K562 (cell line): ENCODE data around the gene VSIG10L2. TPM values are rescaled to one million over a fixed set of nuclear protein-coding genes. Genes with fewer than 3 reads are reported as not detected.

Experiments
- ATAC-seq: fragments of 200-7000 bp; cut with Tn5 transposase; 3 replicates; pipeline ENCODE4 v1.9.1; 2020; ENCODE audit warnings: moderate library complexity
- BruUV-seq: library from RNA; stranded (reverse); fragments of 400-500 nt; replicated peaks from 2 replicates; lab custom pipeline; 2021; lab: Mats Ljungman, UMichigan
- CTCF ChIA-PET: fragments of 300-600 bp; formaldehyde crosslinking; extraction: SDS; loops from one replicate; lab custom pipeline; 2021; ENCODE audit warnings: low intra/inter-chr PET ratio; lab: Yijun Ruan, JAX
- POLR2A ChIA-PET: fragments of 300-600, 350-650 bp; sonication (Branson Sonifier 250); formaldehyde crosslinking; extraction: SDS; loops from one replicate; lab custom pipeline; 2021; ENCODE audit warnings: antibody characterized with exemption, inconsistent platforms; lab: Yijun Ruan, JAX
- DNase-seq, 4 experiments: peaks; one replicate each; pipeline versions ENCODE4 v3.0.0 to v3.0.0-alpha.2; 2011 to 2018; ENCODE audit warnings: low spot score in 3 of 4, mixed read lengths in 3 of 4; ENCODE audit errors: extremely low read depth in 1 of 4
- FAIRE-seq: peaks from 2 replicates; lab custom pipeline; 2011; peaks lifted over from hg19 to GRCh38; lab: Jason Lieb, UNC
- H2AFZ ChIP-seq: 2 replicates; pipeline ENCODE4 v1.6.0; 2011; ENCODE audit warnings: low read depth, low read length, control low read depth, inconsistent platforms
- H3K27ac ChIP-seq: fragments of 200-600 bp; 3 replicates; pipeline ENCODE4 v1.8.0; 2011; ENCODE audit warnings: low read depth, mild to moderate bottlenecking, control low read depth, inconsistent platforms, low read length, moderate library complexity, mixed read lengths; ENCODE audit errors: extremely low read depth
- H3K27me3 ChIP-seq, 2 experiments: fragments of 300-600 bp in 1 of 2; 2 replicates in 1 of 2; 3 replicates in 1 of 2; pipeline versions ENCODE4 v1.6.0 to v1.8.0; 2011; ENCODE audit warnings: inconsistent platforms in 2 of 2, low read length in 2 of 2, mild to moderate bottlenecking in 1 of 2, mixed read lengths in 1 of 2, moderate library complexity in 1 of 2; ENCODE audit not compliant: control insufficient read depth in 2 of 2, insufficient read depth in 2 of 2
- H3K36me3 ChIP-seq: fragments of 300-600 bp; 3 replicates; pipeline ENCODE4 v1.8.0; 2011; ENCODE audit warnings: mild to moderate bottlenecking, low read length, inconsistent platforms; ENCODE audit not compliant: control insufficient read depth, insufficient read depth
- H3K4me1 ChIP-seq, 2 experiments: fragments of 200-600 bp in 1 of 2; replicated peaks in 1 of 2; 2 replicates in 1 of 2; 3 replicates in 1 of 2; pipeline versions ENCODE4 v1.5.1 to v1.8.0; 2011; ENCODE audit warnings: inconsistent platforms in 2 of 2, low read length in 2 of 2, mild to moderate bottlenecking in 1 of 2, mixed read lengths in 1 of 2, moderate library complexity in 1 of 2; ENCODE audit not compliant: control insufficient read depth in 2 of 2, insufficient read depth in 2 of 2
- H3K4me2 ChIP-seq: 2 replicates; pipeline ENCODE4 v1.6.1; 2011; ENCODE audit warnings: low read length, control low read depth, inconsistent platforms, mixed read lengths; ENCODE audit not compliant: insufficient read depth
- H3K4me3 ChIP-seq: fragments of 200-600 bp; sonication (generic), shearing (Covaris generic); 2 replicates; pipeline ENCODE4 v1.5.1; 2016; ENCODE audit warnings: control low read depth, inconsistent platforms
- H3K79me2 ChIP-seq: fragments of 200-600 bp; 3 replicates; pipeline ENCODE4 v1.8.0; 2011; ENCODE audit warnings: low read length, inconsistent platforms; ENCODE audit not compliant: control insufficient read depth, insufficient read depth
- H3K9ac ChIP-seq, 2 experiments: 2 replicates each; pipeline versions ENCODE4 v1.6.0 to v1.6.1; 2011; ENCODE audit warnings: low read depth in 2 of 2, low read length in 2 of 2, control low read depth in 1 of 2, inconsistent platforms in 1 of 2, mild to moderate bottlenecking in 1 of 2, mixed read lengths in 1 of 2; ENCODE audit not compliant: insufficient read depth in 1 of 2
- H3K9me1 ChIP-seq: one replicate; pipeline ENCODE4 v1.6.0; 2011; ENCODE audit warnings: inconsistent platforms, mild to moderate bottlenecking, low read length, moderate library complexity; ENCODE audit not compliant: control insufficient read depth, insufficient read depth
- H3K9me3 ChIP-seq: replicated peaks from 2 replicates; pipeline ENCODE4 v1.5.1; 2011; ENCODE audit warnings: low read depth, low read length, inconsistent platforms; ENCODE audit not compliant: control insufficient read depth, insufficient read depth
- H4K20me1 ChIP-seq: replicated peaks from 2 replicates; pipeline ENCODE4 v1.6.1; 2011; ENCODE audit warnings: low read length, inconsistent platforms, mixed read lengths; ENCODE audit not compliant: control insufficient read depth, insufficient read depth
- CBX1 ChIP-seq: sonication (generic); IDR thresholded peaks from 2 replicates; pipeline ENCODE4 v1.6.1; 2016; ENCODE audit warnings: antibody characterized with exemption, low read depth, mild to moderate bottlenecking
- CREB1 ChIP-seq, 2 experiments: sonication (generic) in 1 of 2; formaldehyde crosslinking in 1 of 2; IDR thresholded peaks; 2 replicates each; pipeline versions ENCODE4 v1.6.1 to v1.8.0; 2012 to 2022; ENCODE audit warnings: inconsistent platforms in 1 of 2, mild to moderate bottlenecking in 1 of 2, missing genetic modification reagents in 1 of 2, moderate library complexity in 1 of 2
- FOXJ2 ChIP-seq: fragments of 200-800 bp; sonication (Bioruptor generic); IDR thresholded peaks from 2 replicates; pipeline ENCODE4 v1.6.1; 2016; ENCODE audit warnings: missing genetic modification characterization, missing compliant biosample characterization
- KAT2B ChIP-seq: IDR thresholded peaks from one replicate; pipeline ENCODE4 v1.6.1; 2012; ENCODE audit warnings: low read depth, mild to moderate bottlenecking, control low read depth, inconsistent platforms, low read length, moderate library complexity
- KLF13 ChIP-seq: fragments of 450-650 bp; IDR thresholded peaks from 2 replicates; pipeline ENCODE4 v1.6.1; 2016; ENCODE audit warnings: missing genetic modification characterization, low read depth, mild to moderate bottlenecking, missing compliant biosample characterization, moderate library complexity, borderline replicate concordance
- TCF3 ChIP-seq: sonication (generic); formaldehyde crosslinking; IDR thresholded peaks from 2 replicates; pipeline ENCODE4 v1.4.0; 2020; ENCODE audit warnings: mild to moderate bottlenecking, missing genetic modification reagents
- ZBTB33 ChIP-seq: sonication (generic); formaldehyde crosslinking; IDR thresholded peaks from 2 replicates; pipeline ENCODE4 v1.8.1; 2023; ENCODE audit warnings: mild to moderate bottlenecking, missing genetic modification reagents
- WGBS: fragments of 100-300 bp; shearing (Covaris generic); methylation state at CpG from one replicate; pipeline ENCODE4 v1.1.6; 2016; ENCODE audit warnings: low coverage, mixed read lengths; ENCODE audit not compliant: insufficient coverage; ENCODE audit errors: missing lambda C conversion rate; 5-methylcytosine and 5-hydroxymethylcytosine counted together
- in situ Hi-C: fragments of 300-500 bp; cut with MboI; formaldehyde crosslinking; loops from 4 replicates; pipeline ENCODE4 v1.15.0; 2018; ENCODE audit warnings: inconsistent platforms, mixed read lengths
- intact Hi-C: fragments of 100-400 bp; cut with micrococcal nuclease; formaldehyde crosslinking; loops from 2 replicates; pipeline ENCODE4 v1.14.2; 2022
- polyA plus RNA-seq, 8 experiments: library from polyadenylated mRNA; depleted of rRNA in 4 of 8; stranded (reverse) in 5 of 8; unstranded in 3 of 8; fragments of >200 nt; fragmentation: Nextera tagmentation in 2 of 8; fragmentation: Illumina TruSeq in 1 of 8; extraction: Ambion mirVana in 2 of 8; extraction: Trizol in 1 of 8; gene quantifications; 2 replicates each; pipeline versions ENCODE4 v1.2.1 to v1.2.3, GENCODE V29; 2011 to 2014; ENCODE audit warnings: inconsistent platforms in 1 of 8, missing spikeins in 1 of 8
- total RNA-seq, 7 experiments: library from RNA; depleted of rRNA in 6 of 7; stranded (reverse); fragments of >200 nt in 6 of 7; fragmentation: Illumina TruSeq in 2 of 7; extraction: Trizol in 2 of 7; gene quantifications; 2 replicates each; pipeline versions ENCODE4 v1.2.1 to v1.2.3, GENCODE V29; 2011 to 2021; ENCODE audit warnings: low replicate concordance in 1 of 7

The VSIG10L2 gene
- total and polyA plus RNA-seq, 9 of the 15 experiments (the other 6 are each of a cell fraction or from before 2014, with no cell fraction given), result not detected

DNA sequence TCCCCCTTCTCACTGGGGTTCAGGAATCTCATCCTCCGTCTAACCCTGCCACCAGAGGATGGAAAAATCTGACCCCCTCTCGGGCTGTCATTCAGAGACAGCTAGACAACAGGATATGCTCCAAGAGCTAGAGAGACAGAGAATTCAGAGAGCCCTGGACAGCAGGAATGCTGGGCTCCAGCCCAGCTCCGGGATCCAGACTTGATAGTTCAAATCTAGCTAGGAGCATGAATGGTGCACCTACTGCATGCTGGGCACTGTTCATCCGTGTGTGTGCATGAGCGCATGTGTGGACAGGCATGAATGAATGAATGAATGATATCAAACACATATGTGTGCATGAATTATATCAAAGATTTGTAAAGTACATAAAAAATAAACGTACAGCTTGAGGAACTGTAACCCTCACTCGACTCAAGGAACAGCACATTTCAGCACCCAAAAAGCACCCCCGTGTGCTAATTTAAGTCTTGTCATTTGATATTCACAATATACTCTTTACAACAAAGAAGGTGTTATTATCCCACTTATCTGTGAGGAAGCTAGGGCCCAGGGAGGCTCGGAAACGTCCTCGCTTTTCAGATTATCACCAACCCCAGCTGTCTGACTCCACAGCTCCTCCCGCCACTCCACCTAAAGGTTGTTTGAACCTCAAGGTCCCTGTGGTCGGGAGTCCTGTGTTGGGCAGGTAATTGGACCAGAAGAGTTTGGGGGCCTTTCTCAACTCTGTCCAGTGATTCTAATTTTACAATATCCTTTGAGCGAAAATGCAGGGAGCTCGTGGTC is 640 bp upstream of the VSIG10L2 start:
- CTCF ChIA-PET, result no interaction called here
- POLR2A ChIA-PET, result interaction anchor here (0.6 to 1.2 kb wide), 3 partner anchors 14 to 358 kb away, joined by 3 to 4 read pairs (median 4); partner anchors contain the start of gene DCPS
- in situ Hi-C loops, result no loop called here

More for the DNA sequence above, 640 bp upstream of the VSIG10L2 start:
- no peaks in the 10 kb centered on the region for H3K9me1 ChIP-seq
- WGBS, result 0% methylated on average over 15 of the region's 15 CpGs
- H4K20me1 ChIP-seq, result peaks cover 5% of the 10 kb centered on the region
- no peak overlapping the region for H3K9ac ChIP-seq
- H3K4me3 ChIP-seq, result no peak overlapping the region
- TF ChIP-seq CBX1 (no peak), KLF13 (tag) (no peak), KAT2B (no peak), CREB1 (IDR thresholded peaks at IDR 0.05) (no peak), CREB1 (CRISPR knock-in tag; IDR thresholded peaks at IDR 0.05) (no peak), TCF3 (peak; percentile 46; the same call in 1 of the 2 replicates), ZBTB33 (CRISPR knock-in tag) (no peak), FOXJ2 (tag) (no peak)
- peak; percentile 6 for FAIRE-seq
- no peak overlapping the region for H2AFZ ChIP-seq
- H3K4me2 ChIP-seq, result no peak overlapping the region; the same call in 1 of the 2 replicates
- peak in 1 of 4 experiments; percentile 23 for DNase-seq
- intact Hi-C loops, result no loop called here
- H3K27ac ChIP-seq, result no peak overlapping the region
- no TSS peak for BruUV-seq
- H3K9me3 ChIP-seq, result no peaks in the 10 kb centered on the region
- no peaks in the 10 kb centered on the region for H3K79me2 ChIP-seq
- no peaks in the 10 kb centered on the region for H3K36me3 ChIP-seq
- no peak for ATAC-seq
- H3K27me3 ChIP-seq, result peaks cover 34 to 76% of the 10 kb centered on the region in 2 experiments
- peaks cover 2 to 20% of the 10 kb centered on the region in 2 experiments; a peak in 3 of 5 replicates for H3K4me1 ChIP-seq
